Suppressor macrophage treated with lipopolysaccharide for 4 hours (primary cell): ENCODE measurements around the gene CTBP1.

Source experiments
- DNase-seq: peaks from one replicate; pipeline ENCODE4 v3.0.0-alpha.2; 2020

Gene CTBP1

GRCh38 chr4:1249731-1250526, 999 bp upstream of the CTBP1 start:
- peak; percentile 43 for DNase-seq

- DNase-seq = peak; percentile 93
Observed at GRCh38 chr4:1249148-1249730, 309 bp upstream of the CTBP1 start.

- DNase-seq = peak; percentile 51
Observed at GRCh38 chr4:1247864-1248244, 1.1 kb downstream of the CTBP1 start.

GRCh38 chr4:1246901-1247863, 1.7 kb downstream of the CTBP1 start:
- peak; percentile 29 for DNase-seq

- no peak for DNase-seq
Observed at GRCh38 chr4:1246111-1246881, 2.6 kb downstream of the CTBP1 start.

GRCh38 chr4:1245481-1246051, 3.4 kb downstream of the CTBP1 start:
- DNase-seq = no peak

GRCh38 chr4:1244978-1245471, 3.9 kb downstream of the CTBP1 start:
- no peak for DNase-seq

- DNase-seq = no peak
Observed at GRCh38 chr4:1244081-1244977, 4.6 kb downstream of the CTBP1 start.

- peak; percentile 22 for DNase-seq
Observed at GRCh38 chr4:1243451-1244080, 5.4 kb downstream of the CTBP1 start.

GRCh38 chr4:1242506-1243450, 6.2 kb downstream of the CTBP1 start:
- DNase-seq = no peak

- DNase-seq = no peak
Observed at GRCh38 chr4:1241936-1242505, 6.9 kb downstream of the CTBP1 start.

GRCh38 chr4:1241466-1241935, 7.4 kb downstream of the CTBP1 start:
- no peak for DNase-seq

- DNase-seq = no peak
Observed at GRCh38 chr4:1240721-1241465, 8.0 kb downstream of the CTBP1 start.

- no peak for DNase-seq
Observed at GRCh38 chr4:1239950-1240307, 9.0 kb downstream of the CTBP1 start.

GRCh38 chr4:1239141-1239949, 9.6 kb downstream of the CTBP1 start:
- no peak for DNase-seq

GRCh38 chr4:1238676-1239000, 10.3 kb downstream of the CTBP1 start:
- no peak for DNase-seq

- no peak for DNase-seq
Observed at GRCh38 chr4:1237981-1238675, 10.8 kb downstream of the CTBP1 start.
